K562 (cell line): Measurements from ENCODE around the gene ATXN10. TPM values are rescaled to one million over a fixed set of nuclear protein-coding genes. Genes with fewer than 3 reads are reported as not detected.
A peak's percentile ranks its signal among the peaks of the same experiment; 100 is the strongest.

Source experiments
- ATAC-seq: fragments of 200-7000 bp; cut with Tn5 transposase; 3 replicates; pipeline ENCODE4 v1.9.1; 2020; ENCODE audit warnings: moderate library complexity
- BruUV-seq: library from RNA; stranded (reverse); fragments of 400-500 nt; replicated peaks from 2 replicates; lab custom pipeline; 2021; lab: Mats Ljungman, UMichigan
- CTCF ChIA-PET: fragments of 300-600 bp; formaldehyde crosslinking; extraction: SDS; loops from one replicate; lab custom pipeline; 2021; ENCODE audit warnings: low intra/inter-chr PET ratio; lab: Yijun Ruan, JAX
- POLR2A ChIA-PET: fragments of 300-600, 350-650 bp; sonication (Branson Sonifier 250); formaldehyde crosslinking; extraction: SDS; loops from one replicate; lab custom pipeline; 2021; ENCODE audit warnings: antibody characterized with exemption, inconsistent platforms; lab: Yijun Ruan, JAX
- DNase-seq, 4 experiments: peaks; one replicate each; pipeline versions ENCODE4 v3.0.0 to v3.0.0-alpha.2; 2011 to 2018; ENCODE audit warnings: low spot score in 3 of 4, mixed read lengths in 3 of 4; ENCODE audit errors: extremely low read depth in 1 of 4
- FAIRE-seq: peaks from 2 replicates; lab custom pipeline; 2011; peaks lifted over from hg19 to GRCh38; lab: Jason Lieb, UNC
- H2AFZ ChIP-seq: 2 replicates; pipeline ENCODE4 v1.6.0; 2011; ENCODE audit warnings: low read depth, low read length, control low read depth, inconsistent platforms
- H3K27ac ChIP-seq: fragments of 200-600 bp; 3 replicates; pipeline ENCODE4 v1.8.0; 2011; ENCODE audit warnings: low read depth, mild to moderate bottlenecking, control low read depth, inconsistent platforms, low read length, moderate library complexity, mixed read lengths; ENCODE audit errors: extremely low read depth
- H3K27me3 ChIP-seq, 2 experiments: fragments of 300-600 bp in 1 of 2; 2 replicates in 1 of 2; 3 replicates in 1 of 2; pipeline versions ENCODE4 v1.6.0 to v1.8.0; 2011; ENCODE audit warnings: inconsistent platforms in 2 of 2, low read length in 2 of 2, mild to moderate bottlenecking in 1 of 2, mixed read lengths in 1 of 2, moderate library complexity in 1 of 2; ENCODE audit not compliant: control insufficient read depth in 2 of 2, insufficient read depth in 2 of 2
- H3K36me3 ChIP-seq: fragments of 300-600 bp; 3 replicates; pipeline ENCODE4 v1.8.0; 2011; ENCODE audit warnings: mild to moderate bottlenecking, low read length, inconsistent platforms; ENCODE audit not compliant: control insufficient read depth, insufficient read depth
- H3K4me1 ChIP-seq, 2 experiments: fragments of 200-600 bp in 1 of 2; replicated peaks in 1 of 2; 2 replicates in 1 of 2; 3 replicates in 1 of 2; pipeline versions ENCODE4 v1.5.1 to v1.8.0; 2011; ENCODE audit warnings: inconsistent platforms in 2 of 2, low read length in 2 of 2, mild to moderate bottlenecking in 1 of 2, mixed read lengths in 1 of 2, moderate library complexity in 1 of 2; ENCODE audit not compliant: control insufficient read depth in 2 of 2, insufficient read depth in 2 of 2
- H3K4me2 ChIP-seq: 2 replicates; pipeline ENCODE4 v1.6.1; 2011; ENCODE audit warnings: low read length, control low read depth, inconsistent platforms, mixed read lengths; ENCODE audit not compliant: insufficient read depth
- H3K4me3 ChIP-seq: fragments of 200-600 bp; sonication (generic), shearing (Covaris generic); 2 replicates; pipeline ENCODE4 v1.5.1; 2016; ENCODE audit warnings: control low read depth, inconsistent platforms
- H3K79me2 ChIP-seq: fragments of 200-600 bp; 3 replicates; pipeline ENCODE4 v1.8.0; 2011; ENCODE audit warnings: low read length, inconsistent platforms; ENCODE audit not compliant: control insufficient read depth, insufficient read depth
- H3K9ac ChIP-seq, 2 experiments: 2 replicates each; pipeline versions ENCODE4 v1.6.0 to v1.6.1; 2011; ENCODE audit warnings: low read depth in 2 of 2, low read length in 2 of 2, control low read depth in 1 of 2, inconsistent platforms in 1 of 2, mild to moderate bottlenecking in 1 of 2, mixed read lengths in 1 of 2; ENCODE audit not compliant: insufficient read depth in 1 of 2
- H3K9me1 ChIP-seq: one replicate; pipeline ENCODE4 v1.6.0; 2011; ENCODE audit warnings: inconsistent platforms, mild to moderate bottlenecking, low read length, moderate library complexity; ENCODE audit not compliant: control insufficient read depth, insufficient read depth
- H3K9me3 ChIP-seq: replicated peaks from 2 replicates; pipeline ENCODE4 v1.5.1; 2011; ENCODE audit warnings: low read depth, low read length, inconsistent platforms; ENCODE audit not compliant: control insufficient read depth, insufficient read depth
- H4K20me1 ChIP-seq: replicated peaks from 2 replicates; pipeline ENCODE4 v1.6.1; 2011; ENCODE audit warnings: low read length, inconsistent platforms, mixed read lengths; ENCODE audit not compliant: control insufficient read depth, insufficient read depth
- REST ChIP-seq, 2 experiments: fragments of 450-650 bp; formaldehyde crosslinking in 1 of 2; IDR thresholded peaks; 2 replicates each; pipeline versions ENCODE4 v1.4.0 to v1.6.1; 2014 to 2020; ENCODE audit warnings: mild to moderate bottlenecking in 2 of 2, borderline replicate concordance in 1 of 2, low read depth in 1 of 2
- ZBTB40 ChIP-seq, 2 experiments: fragments of 450-650 bp in 1 of 2; sonication (generic) in 1 of 2; formaldehyde crosslinking in 1 of 2; IDR thresholded peaks; 2 replicates each; pipeline versions ENCODE4 v1.7.1 to v1.9.0; 2016 to 2022; ENCODE audit warnings: inconsistent platforms in 1 of 2, mild to moderate bottlenecking in 1 of 2, missing genetic modification reagents in 1 of 2
- WGBS: fragments of 100-300 bp; shearing (Covaris generic); methylation state at CpG from one replicate; pipeline ENCODE4 v1.1.6; 2016; ENCODE audit warnings: low coverage, mixed read lengths; ENCODE audit not compliant: insufficient coverage; ENCODE audit errors: missing lambda C conversion rate; 5-methylcytosine and 5-hydroxymethylcytosine counted together
- in situ Hi-C: fragments of 300-500 bp; cut with MboI; formaldehyde crosslinking; loops from 4 replicates; pipeline ENCODE4 v1.15.0; 2018; ENCODE audit warnings: inconsistent platforms, mixed read lengths
- intact Hi-C: fragments of 100-400 bp; cut with micrococcal nuclease; formaldehyde crosslinking; loops from 2 replicates; pipeline ENCODE4 v1.14.2; 2022
- polyA plus RNA-seq, 8 experiments: library from polyadenylated mRNA; depleted of rRNA in 4 of 8; stranded (reverse) in 5 of 8; unstranded in 3 of 8; fragments of >200 nt; fragmentation: Nextera tagmentation in 2 of 8; fragmentation: Illumina TruSeq in 1 of 8; extraction: Ambion mirVana in 2 of 8; extraction: Trizol in 1 of 8; gene quantifications; 2 replicates each; pipeline versions ENCODE4 v1.2.1 to v1.2.3, GENCODE V29; 2011 to 2014; ENCODE audit warnings: inconsistent platforms in 1 of 8, missing spikeins in 1 of 8
- total RNA-seq, 7 experiments: library from RNA; depleted of rRNA in 6 of 7; stranded (reverse); fragments of >200 nt in 6 of 7; fragmentation: Illumina TruSeq in 2 of 7; extraction: Trizol in 2 of 7; gene quantifications; 2 replicates each; pipeline versions ENCODE4 v1.2.1 to v1.2.3, GENCODE V29; 2011 to 2021; ENCODE audit warnings: low replicate concordance in 1 of 7

Gene ATXN10
- total and polyA plus RNA-seq, 9 of the 15 experiments (the other 6 are each of a cell fraction or from before 2014, with no cell fraction given): 11.5 to 190 (median 33.6) TPM

- Histone ChIP-seq H3K79me2 (no peaks in the 10 kb centered on the region), H3K27ac (no peak overlapping the region), H4K20me1 (no peaks in the 10 kb centered on the region), H3K9ac (no peak overlapping the region), H3K4me2 (no peak overlapping the region), H3K27me3 (no peaks in the 10 kb centered on the region), H3K36me3 (no peaks in the 10 kb centered on the region), H3K4me3 (no peak overlapping the region), H3K9me1 (no peaks in the 10 kb centered on the region), H3K4me1 (no peaks in the 10 kb centered on the region), H2AFZ (no peak overlapping the region), H3K9me3 (no peaks in the 10 kb centered on the region)
- TF ChIP-seq ZBTB40 (IDR thresholded peaks at IDR 0.05) (peak; percentile 86), ZBTB40 (CRISPR knock-in tag; IDR thresholded peaks at IDR 0.05) (no peak), REST (IDR thresholded peaks at IDR 0.05; ENCODE audit: borderline replicate concordance) (no peak), REST (CRISPR knock-in tag; IDR thresholded peaks at IDR 0.05; ENCODE audit: low read depth) (no peak)
- DNase-seq (no peak), ATAC-seq (no peak), FAIRE-seq (no peak)
- ChIA-PET CTCF (no interaction called here), POLR2A (interaction anchor here (0.5 kb wide), 1 partner anchor 466 kb away, joined by 3 read pairs; no protein-coding TSS in a partner anchor)
- no TSS peak for BruUV-seq
- in situ Hi-C loops: no loop called here
- WGBS: 84% methylated on average over 3 of the region's 3 CpGs
- intact Hi-C loops: no loop called here
These were observed 106.3 kb downstream of the ATXN10 start for GRCh38 chr22:45777852-45778375.
